Panc1 (cell line): ENCODE measurements around the gene DIS3L2. TPM values are rescaled to one million over a fixed set of nuclear protein-coding genes. Genes with fewer than 3 reads are reported as not detected.

Experiments used
- ATAC-seq: fragments of 200-7000 bp; cut with Tn5 transposase; 2 replicates; pipeline ENCODE4 v1.9.1; 2020; ENCODE audit warnings: mild to moderate bottlenecking, moderate library complexity
- BruUV-seq: library from RNA; stranded (reverse); fragments of 400-500 nt; replicated peaks from 2 replicates; lab custom pipeline; 2021; lab: Mats Ljungman, UMichigan
- CTCF ChIA-PET: fragments of 300-600 bp; sonication (Branson Sonifier 250); formaldehyde crosslinking; loops from one replicate; lab custom pipeline; 2022; ENCODE audit warnings: antibody characterized with exemption; lab: Charles Lee
- POLR2A ChIA-PET: fragments of 300-600 bp; sonication (Branson Sonifier 250); formaldehyde crosslinking; loops from one replicate; lab custom pipeline; 2022; ENCODE audit warnings: antibody characterized with exemption; lab: Charles Lee
- DNase-seq: peaks from one replicate; pipeline ENCODE4 v3.0.0-alpha.2; 2010; ENCODE audit warnings: low read depth, low spot score
- H3K27ac ChIP-seq: 2 replicates; pipeline ENCODE4 v1.5.1; 2011; ENCODE audit warnings: mild to moderate bottlenecking, low read length, inconsistent platforms
- H3K27me3 ChIP-seq: fragments of 200-500 bp; sonication (Bioruptor generic); 2 replicates; pipeline ENCODE4 v1.6.0; 2014; ENCODE audit warnings: low read length, inconsistent platforms; ENCODE audit not compliant: control insufficient read depth, insufficient read depth
- H3K36me3 ChIP-seq: fragments of 200-500 bp; sonication (Bioruptor generic); 2 replicates; pipeline ENCODE4 v1.5.1; 2014; ENCODE audit warnings: inconsistent platforms, mild to moderate bottlenecking, low read length, moderate library complexity; ENCODE audit not compliant: control insufficient read depth, insufficient read depth
- H3K4me1 ChIP-seq: 2 replicates; pipeline ENCODE4 v1.5.1; 2011; ENCODE audit warnings: inconsistent platforms, mild to moderate bottlenecking, low read length, moderate library complexity; ENCODE audit not compliant: control insufficient read depth, insufficient read depth
- H3K4me3 ChIP-seq, 2 experiments: 2 replicates each; pipeline ENCODE4 v1.5.1; 2011 to 2012; ENCODE audit warnings: low read depth in 2 of 2, low read length in 2 of 2, mild to moderate bottlenecking in 2 of 2, inconsistent platforms in 1 of 2, moderate library complexity in 1 of 2
- H3K9me3 ChIP-seq: fragments of 200-500 bp; sonication (Bioruptor generic); 2 replicates; pipeline ENCODE4 v1.5.1; 2014; ENCODE audit warnings: low read depth, mild to moderate bottlenecking, inconsistent platforms, low read length, moderate library complexity; ENCODE audit not compliant: control insufficient read depth, insufficient read depth
- CTCF ChIP-seq: fragments of 450-650 bp; IDR thresholded peaks from 2 replicates; pipeline ENCODE4 v1.5.1; 2017; ENCODE audit warnings: mild to moderate bottlenecking
- POLR2AphosphoS5 ChIP-seq: IDR thresholded peaks from 2 replicates; pipeline ENCODE4 v1.6.1; 2012; ENCODE audit warnings: mild to moderate bottlenecking, low read depth, low read length, moderate library complexity
- REST ChIP-seq, 2 experiments: IDR thresholded peaks; 2 replicates each; pipeline ENCODE4 v1.6.1; 2011 to 2012; ENCODE audit warnings: low read depth in 2 of 2, control low read depth in 1 of 2, low read length in 1 of 2, mild to moderate bottlenecking in 1 of 2, moderate library complexity in 1 of 2; ENCODE audit not compliant: insufficient read depth in 1 of 2
- SIN3A ChIP-seq: IDR thresholded peaks from 2 replicates; pipeline ENCODE4 v1.6.1; 2012; ENCODE audit warnings: low read depth, mild to moderate bottlenecking, low read length, moderate library complexity, borderline replicate concordance; ENCODE audit not compliant: insufficient read depth
- TCF7L2 ChIP-seq: IDR thresholded peaks from 2 replicates; pipeline ENCODE4 v1.6.1; 2011; ENCODE audit warnings: mild to moderate bottlenecking, low read depth, low read length, inconsistent platforms
- in situ Hi-C: cut with HindIII; loops from 2 replicates; pipeline ENCODE4 v1.10.0; 2016; ENCODE audit warnings: low sequenced_read_pairs, low pct_unique_long_range_greater_than_20kb
- intact Hi-C: fragments of 100-400 bp; cut with micrococcal nuclease; formaldehyde crosslinking; loops from one replicate; pipeline ENCODE4 v1.10.0; 2022; ENCODE audit not compliant: unreplicated experiment
- total RNA-seq: library from RNA; stranded (reverse); gene quantifications from one replicate; pipeline ENCODE4 v1.2.1, GENCODE V29; 2021; ENCODE audit not compliant: unreplicated experiment

DIS3L2 gene
- total RNA-seq, 1 experiment from 2014 or later: 28.1 TPM

GRCh38 chr2:231935815-231936214 is 25.7 kb upstream of the DIS3L2 start:
- CTCF ChIA-PET: interaction anchor here (0.6 kb wide), 1 partner anchor 9 kb away, joined by 6 read pairs; no protein-coding TSS in a partner anchor
- TF ChIP-seq CTCF: no peak
- no peak for TF ChIP-seq POLR2AphosphoS5
- no peak for TF ChIP-seq REST (IDR thresholded peaks at IDR 0.05; ENCODE audit: insufficient read depth in 1 of 2, low read depth in 2 of 2, low read length in 1 of 2)
- no peak for TF ChIP-seq TCF7L2
- TF ChIP-seq SIN3A: no peak

GRCh38 chr2:231936491-231936890 is 25.0 kb upstream of the DIS3L2 start:
- no peak for ATAC-seq
- Histone ChIP-seq H3K27ac (no peak overlapping the region), H3K36me3 (no peaks in the 10 kb centered on the region), H3K27me3 (no peaks in the 10 kb centered on the region), H3K4me1 (no peaks in the 10 kb centered on the region), H3K4me3 (no peak overlapping the region), H3K9me3 (no peaks in the 10 kb centered on the region)
- ChIA-PET POLR2A (no interaction called here), CTCF (no interaction called here)
- intact Hi-C loops: no loop called here
- no peak for TF ChIP-seq TCF7L2
- no peak for TF ChIP-seq POLR2AphosphoS5
- no peak for TF ChIP-seq SIN3A
- TF ChIP-seq CTCF: no peak
- TF ChIP-seq REST (IDR thresholded peaks at IDR 0.05; ENCODE audit: insufficient read depth in 1 of 2, low read depth in 2 of 2, low read length in 1 of 2): no peak
- in situ Hi-C loops: no loop called here
- DNase-seq: no peak
- no TSS peak for BruUV-seq

More at GRCh38 chr2:231935815-231936214, 25.7 kb upstream of the DIS3L2 start:
- no peak overlapping the region for H3K27ac ChIP-seq
- no peaks in the 10 kb centered on the region for H3K9me3 ChIP-seq
- BruUV-seq: no TSS peak
- DNase-seq (no peak), ATAC-seq (no peak)
- no peaks in the 10 kb centered on the region for H3K4me1 ChIP-seq
- no peaks in the 10 kb centered on the region for H3K27me3 ChIP-seq
- in situ Hi-C loops: no loop called here
- intact Hi-C loops: no loop called here
- no peak overlapping the region for H3K4me3 ChIP-seq
- POLR2A ChIA-PET: no interaction called here
- H3K36me3 ChIP-seq: no peaks in the 10 kb centered on the region
